GM19395 (cell line): Measurements from ENCODE around the gene CDHR2.
"Not testable (repeated sequence)": the region's sequence is repeated elsewhere in the genome, so short reads cannot be mapped to it uniquely, and the experiment has no call there.

Experiments used
- ATAC-seq: cut with Tn5 transposase; IDR thresholded peaks from one replicate; pipeline ENCODE4 v1.9.1; 2021; ENCODE audit warnings: mild to moderate bottlenecking, moderate library complexity; ENCODE audit not compliant: unreplicated experiment

Gene CDHR2

DNA sequence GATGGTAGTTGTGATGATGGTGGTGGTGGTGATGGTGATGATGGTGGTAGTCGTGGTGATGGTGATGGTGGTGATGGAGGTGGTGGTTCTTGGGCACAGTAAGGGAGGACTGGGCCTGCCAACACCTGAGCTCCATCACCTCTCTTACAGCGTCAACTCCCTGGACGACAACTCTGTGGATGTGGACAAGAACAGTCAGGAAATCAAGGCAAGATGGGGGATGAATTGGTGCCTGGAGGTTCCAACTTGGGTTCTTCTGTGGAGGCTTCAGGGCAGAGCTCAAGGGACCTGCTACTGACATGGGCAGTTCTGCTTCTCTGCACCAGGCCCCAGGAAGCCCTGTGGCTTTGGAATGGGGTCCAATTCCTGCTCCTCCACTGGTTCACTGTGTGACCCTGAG lies 43.4 kb downstream of the CDHR2 start:
- no peak for ATAC-seq

DNA sequence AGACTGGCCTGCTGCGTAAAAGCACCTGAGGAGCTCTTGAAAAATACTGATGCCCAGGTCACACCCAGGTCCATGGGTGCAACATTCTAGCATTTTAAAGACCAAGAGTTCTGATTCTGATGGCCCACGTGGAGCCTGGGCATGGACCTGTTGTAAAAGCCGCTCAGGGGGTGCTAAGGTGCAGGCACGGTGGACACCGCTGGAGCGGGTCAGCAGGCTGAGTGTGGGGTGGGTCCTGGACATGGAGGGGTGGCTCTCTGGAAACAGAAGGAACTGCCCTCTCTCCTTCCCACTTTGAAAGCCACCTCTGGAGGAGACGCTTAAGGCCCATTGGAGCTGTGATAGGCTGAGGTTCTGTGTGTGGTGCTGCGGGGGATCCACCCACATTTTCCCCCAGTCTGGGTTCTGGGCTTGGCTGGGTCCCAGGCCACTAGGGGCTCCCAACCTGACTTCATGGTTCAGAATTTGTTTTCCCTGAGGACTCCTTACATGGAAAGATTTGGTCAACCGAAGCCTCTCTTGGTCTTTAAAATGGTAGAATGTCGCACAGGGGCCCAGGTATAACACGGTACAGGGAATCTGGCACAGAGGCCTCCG lies 44.2 kb downstream of the CDHR2 start:
- no peak for ATAC-seq

DNA sequence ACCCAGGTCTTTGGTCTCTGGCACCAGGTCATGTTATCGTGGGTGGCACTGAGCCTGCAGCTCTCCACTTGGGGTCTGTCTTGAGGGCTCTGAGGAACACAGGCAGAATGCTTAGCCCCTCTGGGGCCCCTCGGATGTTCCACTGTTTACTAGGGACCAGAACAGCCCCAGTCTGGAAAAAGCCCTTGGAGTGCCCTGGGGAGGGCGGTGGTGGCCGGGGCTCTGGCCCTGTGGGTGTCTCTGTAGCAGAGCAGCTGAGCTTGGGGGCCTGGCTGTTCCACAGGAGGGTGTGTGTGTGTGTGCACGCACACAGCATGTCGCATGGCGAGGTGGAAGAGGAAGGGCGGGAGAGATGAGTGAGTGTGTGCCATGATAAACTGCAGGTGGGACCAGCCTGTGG lies 45.4 kb downstream of the CDHR2 start:
- ATAC-seq = no peak

DNA sequence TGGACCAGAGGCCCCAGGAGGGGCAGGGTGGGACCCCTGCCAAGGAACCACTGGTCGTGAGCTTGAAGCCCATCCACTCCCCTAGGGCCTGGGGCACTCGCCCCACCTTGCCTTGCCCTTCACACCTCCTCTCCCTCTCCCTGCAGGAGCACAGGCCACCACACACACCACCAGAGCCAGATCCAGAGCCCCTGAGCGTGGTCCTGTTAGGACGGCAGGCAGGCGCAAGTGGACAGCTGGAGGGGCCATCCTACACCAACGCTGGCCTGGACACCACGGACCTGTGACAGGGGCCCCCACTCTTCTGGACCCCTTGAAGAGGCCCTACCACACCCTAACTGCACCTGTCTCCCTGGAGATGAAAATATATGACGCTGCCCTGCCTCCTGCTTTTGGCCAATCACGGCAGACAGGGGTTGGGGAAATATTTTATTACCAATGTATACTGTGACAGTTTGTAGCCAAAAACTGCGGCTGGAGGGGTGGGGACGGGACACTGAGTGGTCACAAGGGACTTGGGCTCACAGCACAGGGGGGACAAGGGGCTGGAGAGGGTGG lies 46.3 kb downstream of the CDHR2 start:
- ATAC-seq = no peak

DNA sequence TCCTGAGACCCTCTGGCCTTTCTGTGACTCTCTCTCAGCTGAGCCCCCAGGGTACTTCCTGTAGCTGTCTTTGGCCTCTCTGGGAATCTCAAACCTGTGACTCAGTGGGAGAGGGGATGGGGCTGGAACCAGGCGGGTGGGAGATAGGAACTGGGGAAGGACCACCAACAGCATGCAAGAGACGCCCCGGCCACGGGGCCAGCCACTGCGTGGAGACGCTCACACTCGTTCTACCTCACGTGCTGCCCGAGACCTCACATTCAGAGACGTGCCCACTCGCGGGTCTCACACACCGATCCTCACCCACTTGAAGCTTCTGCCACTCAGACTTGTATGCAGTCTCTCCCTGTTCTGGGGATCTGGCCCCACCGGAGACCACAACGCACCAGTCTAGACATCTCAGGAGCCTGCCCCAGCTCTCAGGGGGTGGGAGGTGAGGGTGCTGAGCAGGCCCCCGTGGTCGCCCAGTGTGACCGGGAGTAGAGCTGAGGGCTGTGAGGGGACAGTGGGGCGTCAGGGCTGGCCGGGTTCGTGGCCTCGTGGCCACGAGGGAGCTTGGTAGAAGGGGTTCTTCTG lies 47.0 kb downstream of the CDHR2 start:
- no peak for ATAC-seq

DNA sequence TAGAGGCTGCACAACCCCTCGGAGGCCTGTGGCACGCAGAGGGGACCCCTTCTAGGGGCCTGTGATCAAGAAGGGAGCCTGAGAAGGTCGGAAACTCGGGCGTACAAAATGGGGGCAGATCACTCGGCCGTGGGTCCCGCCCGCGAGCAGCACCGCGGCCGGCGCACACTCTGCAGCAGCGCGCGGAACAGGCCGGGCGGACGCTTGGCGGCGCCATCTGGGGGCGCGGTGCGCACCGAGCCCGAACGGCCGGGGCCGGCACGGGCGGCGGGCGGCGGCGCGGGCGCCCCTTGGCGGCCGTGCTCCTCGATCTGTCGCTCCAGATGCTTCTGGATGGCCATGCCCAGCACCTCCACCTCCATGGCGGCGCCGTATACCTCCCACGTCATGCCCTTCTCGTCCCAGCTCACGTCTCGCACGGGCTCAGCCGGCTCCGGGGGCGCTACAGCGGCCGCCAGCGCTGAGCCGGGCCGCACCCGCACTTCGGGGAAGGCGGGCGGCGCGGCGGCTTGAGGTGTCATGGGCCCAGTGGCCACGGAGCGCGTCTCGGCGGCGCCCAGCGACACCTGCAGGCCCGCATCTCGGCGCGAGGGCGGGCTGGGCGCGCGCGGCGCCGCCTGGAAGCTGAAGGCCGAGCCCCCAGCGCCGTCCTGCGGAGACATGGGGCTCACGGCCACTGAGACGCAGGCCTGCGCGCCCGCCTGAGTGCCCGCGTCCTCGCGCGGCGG lies 47.7 kb downstream of the CDHR2 start:
- peak; percentile 69 for ATAC-seq

DNA sequence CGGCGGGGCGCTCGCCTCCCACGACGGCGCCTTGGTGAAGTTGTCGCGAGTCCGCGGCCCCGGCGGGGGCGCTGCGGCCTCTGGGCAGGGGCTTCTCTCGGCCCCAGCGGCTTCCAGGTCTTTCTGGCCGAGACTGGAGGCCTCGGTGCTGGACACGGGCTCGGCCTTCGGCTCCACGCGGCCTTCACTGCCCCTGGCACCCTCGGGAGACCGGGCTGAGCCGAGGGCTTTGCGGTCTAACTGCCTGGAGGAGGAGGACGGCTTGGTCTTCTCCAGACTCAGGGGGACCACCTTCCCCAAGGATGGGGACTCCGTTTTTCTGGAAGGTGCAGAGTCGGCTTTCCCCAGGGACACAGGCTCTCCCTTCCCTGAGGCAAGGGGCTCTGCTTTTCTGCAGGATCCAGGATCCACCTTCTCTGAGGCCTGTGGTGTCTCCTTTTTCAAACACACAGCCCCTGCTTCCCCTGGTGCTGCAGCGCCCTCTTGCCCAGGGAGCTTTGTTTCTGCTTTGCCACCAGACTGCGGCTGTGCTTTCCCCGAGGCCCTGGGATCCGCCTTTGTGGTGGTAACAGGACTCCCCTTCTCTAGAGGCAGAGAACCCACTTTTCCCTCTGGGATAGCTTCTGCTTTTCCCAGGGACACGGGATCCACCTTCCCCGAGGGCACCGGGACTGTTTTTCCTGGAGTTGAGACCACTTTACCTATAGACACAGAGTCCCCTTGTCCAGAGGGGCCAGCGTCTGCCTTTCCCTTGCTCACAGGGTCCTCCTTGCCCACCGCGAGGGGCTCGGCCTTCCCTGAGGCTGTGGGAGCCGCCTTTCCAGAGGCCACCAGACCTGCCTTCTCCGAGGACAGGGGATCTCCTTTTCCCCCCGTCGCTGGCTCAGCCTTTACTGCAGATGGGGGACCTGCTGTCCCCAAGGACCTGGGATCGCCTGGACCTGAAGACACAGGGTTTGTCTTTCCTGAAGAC lies 48.6 kb downstream of the CDHR2 start:
- no peak for ATAC-seq

DNA sequence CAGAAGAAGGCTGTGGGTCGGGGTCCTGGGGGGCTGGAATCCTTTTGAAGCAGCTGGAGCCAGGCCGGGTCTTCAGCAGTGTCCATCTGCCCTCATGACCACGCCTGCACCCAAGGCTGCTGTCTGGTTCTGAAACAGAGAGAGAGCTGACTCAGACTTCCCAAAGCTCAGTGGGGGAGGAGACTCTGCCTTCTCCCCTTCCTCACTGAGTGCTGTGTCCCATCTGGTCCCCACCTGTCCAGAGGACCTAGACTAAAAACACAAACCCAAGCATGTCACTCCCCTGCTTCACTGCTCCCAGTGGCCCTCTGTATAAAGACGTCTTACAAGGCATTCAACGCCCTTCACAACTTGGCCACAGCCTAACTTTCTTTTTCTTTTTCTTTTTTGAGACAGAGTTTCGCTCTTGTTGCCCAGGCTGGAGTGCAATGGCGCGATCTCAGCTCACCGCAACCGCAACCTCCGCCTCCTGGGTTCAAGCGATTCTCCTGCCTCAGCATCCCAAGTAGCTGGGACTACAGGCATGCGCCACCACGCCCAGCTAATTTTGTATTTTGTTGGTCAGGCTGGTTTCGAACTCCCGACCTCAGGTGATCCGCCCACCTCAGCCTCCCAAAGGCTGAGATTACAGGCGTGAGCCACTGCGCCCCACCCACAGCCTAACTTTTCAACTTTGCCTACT lies 50.7 kb downstream of the CDHR2 start:
- not testable (repeated sequence) for ATAC-seq

DNA sequence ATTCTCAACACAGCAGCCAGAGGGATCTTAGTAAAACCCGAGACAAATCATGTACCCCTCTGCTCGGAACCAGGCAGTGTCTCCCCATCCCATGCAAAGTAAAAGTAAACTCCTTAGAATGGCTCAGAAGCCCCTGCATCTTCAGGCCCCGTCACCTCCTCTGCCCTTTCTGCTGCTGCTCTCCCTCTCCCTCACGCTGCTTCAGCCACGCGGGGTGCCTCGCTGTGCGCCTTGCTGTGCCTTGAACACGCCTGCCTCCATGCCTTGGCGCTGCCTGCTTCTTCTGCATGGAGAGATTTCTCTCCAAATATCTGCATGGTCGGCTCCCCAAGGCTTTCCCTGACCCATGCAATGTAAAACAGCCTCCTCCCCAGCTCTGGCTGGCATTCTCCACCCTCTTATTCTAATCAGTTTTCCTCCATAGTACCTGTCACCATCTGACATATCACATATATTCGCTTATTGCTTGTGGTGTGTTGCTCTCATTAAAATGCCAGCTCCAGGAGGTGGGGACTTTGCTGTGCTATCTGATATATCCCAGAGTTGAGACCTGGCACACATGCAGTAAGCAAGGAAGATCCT lies 52.9 kb downstream of the CDHR2 start:
- ATAC-seq = no peak

DNA sequence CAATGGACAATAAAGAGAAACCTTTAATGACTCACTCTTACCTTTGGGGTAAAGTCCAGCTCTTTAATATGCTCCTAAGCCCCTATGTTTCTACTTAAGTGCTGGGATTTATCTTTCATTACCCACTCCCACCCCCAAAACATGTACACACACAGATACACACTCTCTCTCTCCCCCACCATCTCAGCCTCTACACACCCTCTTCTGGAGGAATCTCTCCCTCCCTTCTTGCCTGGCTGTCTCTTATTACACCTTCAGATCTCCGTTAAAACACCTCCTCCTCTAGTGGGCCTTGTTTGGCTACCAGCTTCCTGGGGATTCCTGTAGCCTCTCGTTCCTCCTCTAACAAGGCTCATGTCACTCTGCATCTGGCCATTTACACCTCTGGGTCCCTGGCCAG lies 53.9 kb downstream of the CDHR2 start:
- no peak for ATAC-seq

DNA sequence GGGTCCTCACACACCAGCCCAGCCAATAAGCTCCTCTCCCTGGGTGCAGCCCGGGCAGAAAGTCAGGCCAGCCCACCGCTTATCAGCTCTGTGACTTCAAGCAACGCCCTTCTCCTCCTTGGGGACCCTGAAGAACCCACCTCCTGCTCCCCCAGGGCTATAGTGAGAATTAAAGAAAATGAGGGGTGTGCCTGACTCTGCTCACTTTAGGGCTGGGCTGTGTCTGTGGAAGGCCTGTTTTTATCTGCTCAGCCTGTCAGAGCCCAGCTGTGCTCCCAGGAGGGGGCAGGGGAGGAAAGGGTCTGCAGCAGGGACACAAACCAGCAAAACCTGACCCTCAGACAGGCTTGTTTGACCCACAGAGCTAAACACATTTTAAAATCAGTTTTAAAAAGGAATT lies 56.9 kb downstream of the CDHR2 start:
- no peak for ATAC-seq

DNA sequence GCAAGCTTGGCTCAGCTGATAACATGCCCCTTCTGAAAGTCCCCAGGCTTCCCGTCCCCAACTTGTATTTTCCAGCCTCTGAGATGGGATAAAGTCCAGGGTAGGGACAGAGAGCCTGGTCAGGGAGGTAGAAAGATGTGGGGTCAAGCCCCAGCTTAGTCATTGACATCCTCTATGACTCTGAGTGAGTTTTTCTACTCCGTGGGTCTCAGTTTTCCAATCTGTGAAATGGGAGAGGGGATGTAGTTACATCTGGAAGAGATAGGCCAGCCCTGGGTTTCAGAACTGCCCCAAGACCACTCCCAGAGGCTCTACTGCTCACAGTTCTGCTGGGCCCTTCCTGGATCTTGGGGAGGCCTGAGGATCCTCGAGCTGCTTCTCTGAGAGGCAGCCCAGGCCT lies 57.7 kb downstream of the CDHR2 start:
- ATAC-seq = no peak

DNA sequence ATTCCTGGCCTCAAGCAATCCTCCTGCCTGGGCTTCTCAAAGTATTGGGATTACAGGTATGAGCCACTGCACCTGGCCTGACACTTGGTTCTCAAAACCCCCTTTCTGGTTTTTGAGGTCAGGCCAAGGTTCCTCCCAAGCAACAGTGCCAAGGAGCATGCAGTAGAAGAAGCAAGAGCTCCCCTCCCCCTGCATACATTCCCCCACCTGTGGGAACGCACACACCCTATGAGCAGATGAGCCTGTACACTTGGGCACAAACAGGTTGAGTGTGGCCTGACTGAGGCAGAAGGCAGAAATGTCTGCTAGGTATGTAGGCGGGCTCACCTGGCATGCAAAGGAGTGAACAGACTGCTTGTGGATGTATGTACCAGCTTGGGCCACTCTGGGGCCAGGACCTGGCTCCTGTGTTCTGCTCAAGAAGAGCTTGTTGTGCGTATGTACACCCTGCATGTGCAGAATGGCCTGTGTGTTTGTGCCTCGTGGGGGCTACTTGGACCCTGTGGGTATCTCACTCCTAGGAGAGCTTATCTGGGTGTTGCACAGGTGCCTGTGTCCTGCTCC lies 59.1 kb downstream of the CDHR2 start:
- no peak for ATAC-seq

DNA sequence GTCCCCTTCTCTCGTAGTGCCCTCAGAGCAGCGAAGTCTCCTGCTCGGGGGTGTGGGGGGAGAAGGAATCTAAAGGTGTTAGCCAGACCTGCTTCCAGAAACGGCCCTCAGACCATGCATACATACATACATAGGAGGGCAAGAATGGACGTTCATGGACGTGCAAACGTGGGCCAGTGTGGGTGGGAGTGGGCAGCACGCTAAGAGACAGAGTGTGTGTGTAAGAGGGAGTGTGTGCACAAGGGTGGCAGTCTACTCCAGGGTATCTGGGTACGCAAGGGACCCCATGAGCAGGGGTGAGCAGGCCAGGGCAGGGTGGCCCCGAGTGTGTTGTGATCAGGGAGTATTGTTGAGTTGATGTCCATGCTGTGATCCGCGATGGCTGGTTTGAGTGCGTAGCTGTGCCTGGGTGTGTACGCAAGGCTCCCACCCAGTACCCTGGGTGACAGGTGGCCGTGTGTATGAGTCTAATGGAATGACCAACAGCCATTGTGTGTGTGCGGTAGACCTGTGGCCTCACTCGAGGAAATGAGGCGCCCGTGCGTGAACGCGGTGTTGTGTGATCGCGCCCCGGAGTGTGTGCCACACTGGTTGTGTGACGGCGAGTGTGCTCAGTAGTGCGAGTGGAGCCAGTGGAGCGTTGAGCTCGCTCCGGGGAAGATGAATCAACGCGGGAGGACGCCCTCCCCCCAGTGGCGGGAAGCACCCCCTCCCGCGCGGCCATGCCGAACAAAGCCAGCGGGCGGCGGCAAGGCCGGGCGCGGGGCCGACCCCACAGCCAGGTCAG lies 60.0 kb downstream of the CDHR2 start:
- ATAC-seq = peak; percentile 37

DNA sequence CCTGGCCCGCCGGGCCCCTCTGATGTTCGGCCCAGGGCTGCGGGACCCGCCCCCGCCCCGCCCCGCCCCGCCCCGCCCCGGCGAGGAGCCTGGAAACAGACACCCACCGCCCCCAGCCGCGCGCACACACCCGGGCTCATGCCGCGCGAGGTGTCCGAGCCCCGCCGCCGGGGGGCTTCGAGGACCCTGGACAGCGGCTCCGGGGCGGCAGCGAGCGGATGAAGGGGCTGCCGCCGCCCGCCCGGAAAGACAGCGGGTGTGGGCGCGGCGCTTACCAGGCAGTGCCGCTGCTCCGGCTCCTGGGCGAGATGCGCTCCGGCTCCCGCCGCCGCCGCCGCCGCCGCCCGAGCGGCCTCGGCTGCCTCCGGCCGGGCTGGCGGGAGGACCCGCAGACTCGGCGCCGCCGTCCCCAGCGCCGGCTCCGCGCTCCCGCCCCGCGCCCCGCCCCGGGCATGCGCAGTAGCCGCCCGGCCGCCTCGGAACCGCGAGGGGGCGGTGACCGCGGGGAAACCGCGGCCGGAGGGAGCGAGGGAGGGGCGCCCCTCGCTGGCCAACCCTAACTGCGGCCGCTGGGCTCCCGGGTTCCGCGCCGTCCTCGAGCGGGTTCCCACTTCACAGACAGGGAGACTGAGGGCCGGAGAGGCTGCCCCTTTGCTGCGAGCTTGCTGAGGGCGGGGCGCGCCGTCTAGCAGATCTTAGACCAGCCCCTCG lies 60.7 kb downstream of the CDHR2 start, which contains the start of gene GPRIN1:
GPRIN1 (minus strand) TSS at position 433 of the 711 bp plus-strand sequence. CDS start 10,322 bp downstream, outside the sequence.
- ATAC-seq = peak; percentile 64

DNA sequence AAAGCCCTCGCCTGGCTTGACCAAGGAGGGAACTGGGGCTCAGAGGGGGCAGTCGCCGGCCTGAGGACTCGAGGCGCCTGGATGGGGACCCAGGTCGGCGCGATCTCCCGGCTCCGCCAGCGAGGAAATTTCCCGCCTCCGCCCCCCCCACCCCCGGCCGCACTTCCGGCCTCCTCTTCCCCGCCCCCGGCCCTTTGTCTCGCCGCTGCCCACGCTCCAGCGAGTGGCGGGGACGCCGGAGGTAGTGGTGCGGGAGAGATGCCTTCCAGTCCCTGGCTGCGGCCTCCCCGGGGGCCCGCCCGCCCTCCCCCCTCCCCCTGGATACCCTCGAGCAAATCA lies 61.3 kb downstream of the CDHR2 start:
- ATAC-seq = peak; percentile 27

DNA sequence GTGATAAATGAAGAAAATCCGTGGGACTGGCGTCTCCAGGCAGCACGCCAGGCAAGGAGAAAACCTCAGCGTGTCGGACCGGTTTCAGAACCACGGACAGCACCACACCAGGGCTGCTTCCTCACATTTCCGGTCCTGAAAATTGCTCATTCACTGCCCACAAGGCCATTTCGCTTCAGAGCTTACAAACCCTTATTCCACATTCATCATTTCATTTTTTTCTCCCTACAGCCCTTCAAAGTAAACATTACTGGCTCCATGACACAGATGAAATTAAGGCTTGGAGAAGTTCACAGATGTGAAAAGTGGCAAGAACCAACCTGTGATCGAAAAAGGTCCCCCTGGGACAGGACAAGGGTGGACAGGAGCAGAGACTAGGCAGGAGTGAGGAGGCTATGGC lies 62.3 kb downstream of the CDHR2 start:
- ATAC-seq = no peak

DNA sequence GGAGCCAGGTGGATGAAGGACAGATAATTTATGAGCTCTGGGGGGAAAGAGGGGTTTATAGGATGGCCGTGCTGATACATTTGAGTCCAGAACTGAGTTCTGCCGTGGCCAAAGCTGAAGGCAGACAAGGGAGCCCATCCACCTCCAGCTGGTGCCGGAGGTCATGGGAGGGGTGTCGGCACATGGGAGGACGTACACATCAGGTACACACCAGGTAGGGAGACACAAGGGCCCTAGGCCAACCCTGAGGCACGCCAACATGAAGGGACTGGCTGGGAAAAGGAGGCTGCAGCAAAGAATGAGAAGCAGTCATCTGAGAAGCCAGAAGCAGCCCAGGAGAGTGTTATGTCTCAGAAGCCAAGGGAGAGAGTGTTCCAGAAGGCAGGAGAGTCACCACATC lies 62.9 kb downstream of the CDHR2 start:
- no peak for ATAC-seq
